COLO668 (cell line): ENCODE results near the gene GM2A.
"Not testable (repeated sequence)": the region's sequence is repeated elsewhere in the genome, so short reads cannot be mapped to it uniquely, and the experiment has no call there.

Source experiments
- DNase-seq: peaks from one replicate; lab custom pipeline; 2025; ENCODE audit not compliant: unreplicated experiment; lab: John Stamatoyannopoulos, UW

GM2A gene

GRCh38 chr5:151284392-151284967 is 31.5 kb downstream of the GM2A start:
- DNase-seq = no peak

- DNase-seq = no peak
Measured at GRCh38 chr5:151285683-151286082, 32.7 kb downstream of the GM2A start.

- no peak for DNase-seq
Measured at GRCh38 chr5:151286246-151286645, 33.3 kb downstream of the GM2A start.

GRCh38 chr5:151288180-151288579 is 35.2 kb downstream of the GM2A start:
- DNase-seq = peak; percentile 6

GRCh38 chr5:151293624-151294023 is 40.6 kb downstream of the GM2A start:
- no peak for DNase-seq

GRCh38 chr5:151295138-151295537 is 42.2 kb downstream of the GM2A start:
- DNase-seq = no peak

GRCh38 chr5:151295791-151296477 is 42.9 kb downstream of the GM2A start:
- DNase-seq = no peak

- no peak for DNase-seq
Measured at GRCh38 chr5:151296478-151296830, 43.5 kb downstream of the GM2A start.

- no peak for DNase-seq
Measured at GRCh38 chr5:151296974-151297373, 44.0 kb downstream of the GM2A start.

- no peak for DNase-seq
Measured at GRCh38 chr5:151298063-151298855, 45.3 kb downstream of the GM2A start.

GRCh38 chr5:151303666-151304065 is 50.7 kb downstream of the GM2A start, which contains the start of gene SLC36A3:
Gene SLC36A3 (minus strand): TSS chr5:151303766. CDS start chr5:151303354, 412 bp downstream.
- DNase-seq = no peak

- DNase-seq = not testable (repeated sequence)
Measured at GRCh38 chr5:151309266-151309665, 56.3 kb downstream of the GM2A start.

- DNase-seq = not testable (repeated sequence)
Measured at GRCh38 chr5:151309821-151310220, 56.8 kb downstream of the GM2A start.

- DNase-seq = no peak
Measured at GRCh38 chr5:151310932-151311331, 57.9 kb downstream of the GM2A start.

- no peak for DNase-seq
Measured at GRCh38 chr5:151312756-151313324, 59.9 kb downstream of the GM2A start.

- no peak for DNase-seq
Measured at GRCh38 chr5:151313357-151313756, 60.4 kb downstream of the GM2A start.

GRCh38 chr5:151315998-151316597 is 63.1 kb downstream of the GM2A start:
- peak; percentile 43 for DNase-seq

- DNase-seq = no peak
Measured at GRCh38 chr5:151317871-151318270, 64.9 kb downstream of the GM2A start.

GRCh38 chr5:151318850-151319732 is 66.1 kb downstream of the GM2A start:
- DNase-seq = no peak
